GM12891 (cell line): Measurements from ENCODE around the gene DCDC2C.

Experiments
- POLR2A ChIP-seq: IDR thresholded peaks from 2 replicates; pipeline ENCODE4 v1.6.1; 2011; ENCODE audit warnings: low read depth, low read length, control low read depth
- POLR2AphosphoS5 ChIP-seq: IDR thresholded peaks from 2 replicates; pipeline ENCODE4 v1.6.1; 2011; ENCODE audit warnings: low read depth, low read length, control low read depth
- POU2F2 ChIP-seq: IDR thresholded peaks from 2 replicates; pipeline ENCODE4 v1.6.1; 2011; ENCODE audit warnings: low read depth, mild to moderate bottlenecking, control low read depth, low read length, moderate library complexity
- SPI1 ChIP-seq: IDR thresholded peaks from 2 replicates; pipeline ENCODE4 v1.6.1; 2011; ENCODE audit warnings: low read depth, low read length, control low read depth
- TAF1 ChIP-seq: IDR thresholded peaks from 2 replicates; pipeline ENCODE4 v1.6.1; 2011; ENCODE audit warnings: low read depth, low read length, control low read depth

- TF ChIP-seq POLR2A (no peak), POLR2AphosphoS5 (no peak), SPI1 (no peak), TAF1 (no peak), POU2F2 (no peak)
These were observed 35.9 kb downstream of the DCDC2C start for GRCh38 chr2:3739313-3739712.
